NCI-H524 treated with DMSO at 0.1 percent for 48 hours (cell line): Measurements from ENCODE around the gene LCP1.

Source experiments
- DNase-seq: peaks from one replicate; lab custom pipeline; 2025; lab: John Stamatoyannopoulos, UW

LCP1 gene

GRCh38 chr13:46127358-46128023 lies 54.5 kb downstream of the LCP1 start:
- DNase-seq = no peak

DNA sequence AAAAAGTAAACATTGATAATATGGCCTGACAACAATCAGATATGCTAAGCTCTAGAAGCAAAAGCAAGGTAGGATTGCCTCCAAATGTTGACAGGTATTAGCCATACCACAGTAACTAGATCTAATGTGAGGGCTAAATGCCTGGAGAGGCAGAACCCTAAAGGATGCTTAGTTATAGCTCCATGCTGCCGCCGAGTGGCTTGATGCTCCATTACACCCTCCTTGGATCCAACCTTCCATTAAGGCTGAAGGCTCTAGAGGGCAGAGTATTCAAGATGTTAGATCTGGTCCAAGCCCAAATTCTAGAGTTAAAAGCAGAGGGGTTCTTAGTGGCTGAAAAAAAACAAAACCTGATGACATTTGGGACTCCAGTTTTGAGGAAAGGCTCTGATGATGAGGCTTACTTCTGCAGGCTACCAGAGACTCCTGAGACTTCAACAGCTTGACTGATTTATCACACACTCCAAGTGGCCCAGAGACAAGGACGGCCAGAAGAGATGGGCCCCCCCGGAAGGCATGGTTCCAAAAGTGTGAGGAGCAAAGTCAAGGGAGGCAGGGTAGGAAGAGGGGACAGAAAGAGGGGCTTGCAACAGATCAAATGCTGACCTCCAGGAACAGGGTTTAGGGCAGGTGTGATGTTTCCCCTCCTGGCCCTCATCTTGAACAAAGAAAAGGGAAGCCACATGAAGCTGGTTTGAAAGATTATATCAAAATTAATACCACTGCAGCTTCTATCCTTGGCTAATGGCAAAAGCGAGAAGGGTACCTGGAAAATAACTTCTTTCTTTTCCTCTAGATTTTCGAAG lies 55.2 kb downstream of the LCP1 start:
- peak; percentile 21 for DNase-seq

GRCh38 chr13:46126056-46126455 lies 55.9 kb downstream of the LCP1 start:
- DNase-seq = no peak

GRCh38 chr13:46124967-46125933 lies 56.7 kb downstream of the LCP1 start:
- no peak for DNase-seq

DNA sequence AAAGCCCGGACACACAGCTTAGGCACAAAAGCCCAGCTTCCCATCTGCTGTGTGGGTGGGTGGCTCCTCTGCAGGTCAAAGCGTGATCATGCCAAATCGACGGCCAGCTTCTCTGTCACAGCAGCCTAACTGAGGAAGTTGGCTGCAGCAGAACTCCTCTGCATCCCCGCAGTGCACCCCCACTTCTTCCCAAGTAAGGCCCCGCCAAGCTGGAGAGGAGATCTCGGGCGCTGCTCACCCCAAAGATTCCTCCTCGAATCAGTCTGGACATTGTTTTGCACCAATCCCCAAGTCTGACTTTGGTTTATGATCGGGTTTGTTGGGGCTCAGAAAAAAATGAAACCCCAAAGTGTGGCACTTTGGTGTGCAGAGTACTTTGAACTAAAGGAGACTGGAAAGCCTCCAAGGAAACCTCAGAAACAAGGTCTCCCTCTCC lies 57.4 kb downstream of the LCP1 start:
- DNase-seq = no peak

GRCh38 chr13:46122304-46122703 lies 59.7 kb downstream of the LCP1 start:
- DNase-seq = no peak

GRCh38 chr13:46121597-46122163 lies 60.3 kb downstream of the LCP1 start:
- no peak for DNase-seq

DNA sequence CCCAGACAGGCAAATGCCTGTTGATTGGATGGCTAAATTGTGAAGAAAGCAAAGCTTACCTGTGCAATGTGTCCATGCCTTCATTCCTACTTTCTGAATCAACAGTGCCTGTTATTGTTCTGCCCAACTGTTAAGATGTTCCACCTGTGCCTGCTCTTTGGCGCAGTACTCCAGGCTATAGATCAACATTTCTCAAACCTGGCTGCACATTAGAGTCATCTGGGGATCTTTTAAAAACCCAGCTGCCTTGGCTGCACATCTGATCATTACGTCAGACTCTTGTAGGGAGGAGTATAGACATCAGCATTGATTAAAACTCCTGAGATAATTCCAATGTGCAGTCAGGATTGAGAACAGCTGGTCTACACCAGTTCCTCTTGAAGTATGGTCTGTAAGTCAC lies 60.9 kb downstream of the LCP1 start:
- DNase-seq = no peak

DNA sequence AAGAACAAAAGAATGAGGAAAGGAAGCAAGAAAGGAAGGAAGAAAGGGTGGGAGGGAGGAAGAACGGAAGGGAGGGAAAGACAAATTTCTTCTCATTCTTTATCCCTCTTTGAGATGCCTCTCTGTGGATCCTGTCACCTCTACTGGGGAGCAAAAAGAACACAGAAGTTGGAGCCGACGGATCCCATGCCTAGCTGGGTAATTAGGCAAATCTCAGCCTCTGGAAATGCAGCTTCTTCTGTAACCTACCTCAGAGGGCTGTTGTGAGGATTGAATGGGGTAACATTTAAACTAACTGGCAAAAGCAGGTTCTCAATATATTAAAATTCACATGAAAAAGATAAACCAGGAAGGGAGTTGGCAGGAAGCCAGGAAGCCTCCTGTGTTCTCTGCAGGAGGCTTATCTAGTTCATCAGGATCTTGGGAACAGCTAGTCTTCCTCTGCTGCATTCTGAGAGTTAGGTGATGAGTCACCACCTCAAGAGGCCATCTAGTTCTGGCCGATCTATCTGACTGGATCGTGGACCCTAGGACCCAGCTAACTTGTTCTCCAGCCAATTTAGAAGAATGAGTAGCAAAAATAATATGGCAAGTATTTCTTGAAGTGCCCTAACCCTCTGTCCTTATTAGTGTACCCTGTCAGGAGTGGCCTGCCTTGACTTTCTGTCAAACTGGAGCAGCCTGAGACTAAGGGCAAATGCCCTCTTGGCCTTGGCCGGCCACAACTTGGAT lies 61.9 kb downstream of the LCP1 start:
- no peak for DNase-seq

GRCh38 chr13:46116653-46117502 lies 65.1 kb downstream of the LCP1 start:
- DNase-seq = no peak

DNA sequence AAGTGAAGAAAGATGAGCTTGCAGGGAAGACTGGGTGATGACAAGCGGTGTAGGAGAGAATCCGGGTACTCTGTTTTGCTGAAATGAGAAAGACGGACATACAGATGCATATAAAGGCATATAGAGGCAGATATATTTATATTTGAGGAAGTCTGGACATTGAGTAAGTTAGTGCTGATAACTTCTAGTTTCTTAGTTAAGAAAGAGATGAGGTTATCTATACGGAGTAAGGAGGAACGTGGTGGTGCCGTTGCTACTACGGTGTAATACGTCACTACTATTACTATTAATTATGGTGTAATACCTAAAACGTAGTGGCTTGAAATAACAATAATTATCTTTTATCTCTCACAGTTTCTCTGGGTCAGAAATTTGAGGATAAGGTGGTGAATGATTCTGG lies 67.4 kb downstream of the LCP1 start:
- no peak for DNase-seq

DNA sequence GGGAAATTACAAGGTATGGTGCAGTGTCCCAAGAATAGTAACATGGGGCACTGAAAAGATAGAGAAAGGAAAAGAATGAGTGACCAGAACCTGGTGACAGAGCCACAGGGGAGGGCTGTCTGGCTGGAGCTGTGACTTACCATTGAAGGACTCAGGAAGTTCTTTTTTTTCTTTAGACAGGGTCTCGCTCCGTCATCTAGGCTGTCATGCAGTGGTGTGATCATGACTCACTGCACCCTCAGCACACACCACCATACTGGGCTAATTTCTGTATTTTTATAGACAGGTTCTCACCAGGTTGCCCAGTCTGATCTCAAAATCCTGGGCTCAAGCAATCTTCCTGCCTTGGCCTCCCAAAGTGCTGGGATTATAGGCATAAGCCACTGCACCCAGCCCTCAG lies 68.4 kb downstream of the LCP1 start:
- no peak for DNase-seq

DNA sequence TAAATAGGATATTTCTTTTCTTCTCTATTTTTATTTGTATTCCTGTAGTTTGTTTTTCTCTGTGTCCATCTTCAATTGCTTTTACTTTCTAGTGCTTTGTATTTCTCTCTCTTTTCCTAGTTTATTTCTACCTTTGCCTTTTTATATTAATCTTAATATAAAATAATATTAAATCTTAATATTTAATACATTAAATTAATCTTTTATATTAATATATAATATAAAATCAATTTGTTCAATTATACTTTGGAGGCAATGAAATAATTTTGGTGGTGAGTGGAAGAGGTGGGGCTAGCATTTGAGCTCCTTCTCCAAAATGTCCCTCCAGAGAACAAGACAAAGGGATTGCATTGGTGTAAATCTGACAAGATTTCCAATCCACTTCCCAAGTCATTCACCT lies 70.8 kb downstream of the LCP1 start:
- DNase-seq = no peak

DNA sequence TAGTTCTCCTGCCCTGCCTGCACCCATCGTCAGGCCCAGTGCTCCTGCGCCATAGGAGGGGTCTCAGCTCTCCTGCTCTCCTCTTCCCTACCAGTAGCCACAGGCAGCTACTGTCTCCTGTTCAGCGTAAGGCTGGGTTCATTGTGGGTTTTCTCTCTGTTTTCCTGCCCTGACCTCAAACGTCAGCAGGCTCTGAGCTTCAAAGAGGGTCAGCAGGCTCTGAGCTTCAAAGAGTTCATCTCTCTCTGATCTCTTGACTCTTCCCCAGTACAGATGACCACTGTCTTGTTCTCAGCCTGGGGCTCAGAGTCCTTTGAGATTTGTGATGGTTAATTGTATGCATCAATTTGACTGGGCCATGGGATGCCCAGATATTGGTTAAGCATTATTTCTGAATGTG lies 72.5 kb downstream of the LCP1 start:
- no peak for DNase-seq

- DNase-seq = no peak
Observed at GRCh38 chr13:46106839-46107371, 75.1 kb downstream of the LCP1 start.

DNA sequence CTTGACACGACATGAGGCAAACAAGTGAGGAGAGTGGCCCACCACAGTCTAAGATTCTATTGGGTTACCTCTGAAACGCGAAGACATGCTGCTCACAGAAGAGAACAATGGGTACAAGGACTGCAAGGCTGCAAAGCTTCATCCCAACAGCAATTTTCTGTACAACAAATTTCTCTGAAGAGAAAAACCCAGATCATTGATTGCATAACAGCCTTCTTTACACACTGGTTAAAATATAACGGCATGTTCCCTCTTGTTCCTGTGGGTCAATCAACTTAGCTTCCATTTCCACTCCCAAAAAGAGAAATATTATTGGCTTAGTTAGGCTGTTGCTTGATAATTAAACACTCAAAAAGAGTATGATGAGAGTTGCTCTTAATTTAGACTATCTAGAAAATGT lies 77.1 kb downstream of the LCP1 start, which contains the start of gene CPB2:
TSS of gene CPB2 (minus strand) at position 166 of the 400 bp plus-strand sequence. CDS start at position 142, 24 bp downstream.
- DNase-seq = no peak

- DNase-seq = no peak
Observed at GRCh38 chr13:46103037-46103436, 78.9 kb downstream of the LCP1 start.

DNA sequence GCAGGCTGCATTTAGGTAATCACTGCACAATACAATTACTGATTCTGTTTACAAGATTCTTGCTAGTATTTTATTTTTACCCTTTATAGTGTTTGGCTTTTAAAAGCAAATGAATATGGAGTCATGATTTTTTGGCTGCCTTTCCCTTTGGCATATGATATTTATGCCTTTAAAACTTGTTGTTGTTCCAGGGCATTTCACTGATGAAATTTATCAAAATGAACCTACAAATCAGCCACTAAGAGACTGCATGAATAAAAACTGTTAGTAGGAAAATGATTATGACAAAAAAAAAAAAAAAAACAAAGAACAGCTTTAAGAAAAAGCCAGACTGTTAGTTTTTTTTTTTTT lies 79.7 kb downstream of the LCP1 start:
- DNase-seq = no peak

DNA sequence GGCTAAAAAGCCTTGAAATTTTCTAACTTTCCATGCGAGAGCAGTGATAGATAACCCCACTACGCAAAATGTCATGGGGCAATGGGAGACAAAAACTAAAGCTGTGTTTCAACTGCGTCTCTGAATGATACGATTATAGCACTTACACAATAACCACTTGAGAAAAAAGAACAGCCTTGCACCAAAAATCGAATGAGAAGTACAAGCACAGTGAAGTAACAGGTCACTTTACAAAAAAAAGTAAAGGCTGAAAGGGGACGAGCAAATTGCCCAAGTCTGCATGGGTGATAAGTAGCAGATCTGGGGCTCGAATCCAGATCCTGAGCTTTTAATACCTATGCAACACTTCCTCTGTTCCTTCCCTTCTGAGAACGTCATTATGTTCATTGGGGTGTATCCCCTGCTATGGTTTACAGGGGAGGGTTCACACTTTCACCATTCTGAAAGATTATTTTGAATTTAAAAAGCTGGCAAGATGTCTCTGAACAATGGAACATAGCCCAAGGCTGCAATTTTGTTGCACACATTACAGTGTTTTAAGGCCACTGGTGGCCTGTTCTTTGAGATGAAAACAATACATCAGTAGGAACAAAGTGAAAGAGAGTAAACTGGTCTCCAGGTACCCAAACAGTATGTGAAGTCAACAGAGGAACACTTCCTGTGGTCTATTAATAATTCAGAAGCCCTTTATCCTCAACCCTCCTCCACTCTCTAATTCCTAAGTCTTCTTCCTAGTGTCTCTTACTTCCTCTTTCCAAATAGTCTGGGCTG lies 80.3 kb downstream of the LCP1 start:
- DNase-seq = no peak
